RPMI8226 (cell line): ENCODE results near the gene SLC6A11.
A peak's percentile ranks its signal among the peaks of the same experiment; 100 is the strongest.

Experiments used
- DNase-seq: peaks from one replicate; pipeline ENCODE4 v3.0.0-alpha.2; 2015

The SLC6A11 gene

DNA sequence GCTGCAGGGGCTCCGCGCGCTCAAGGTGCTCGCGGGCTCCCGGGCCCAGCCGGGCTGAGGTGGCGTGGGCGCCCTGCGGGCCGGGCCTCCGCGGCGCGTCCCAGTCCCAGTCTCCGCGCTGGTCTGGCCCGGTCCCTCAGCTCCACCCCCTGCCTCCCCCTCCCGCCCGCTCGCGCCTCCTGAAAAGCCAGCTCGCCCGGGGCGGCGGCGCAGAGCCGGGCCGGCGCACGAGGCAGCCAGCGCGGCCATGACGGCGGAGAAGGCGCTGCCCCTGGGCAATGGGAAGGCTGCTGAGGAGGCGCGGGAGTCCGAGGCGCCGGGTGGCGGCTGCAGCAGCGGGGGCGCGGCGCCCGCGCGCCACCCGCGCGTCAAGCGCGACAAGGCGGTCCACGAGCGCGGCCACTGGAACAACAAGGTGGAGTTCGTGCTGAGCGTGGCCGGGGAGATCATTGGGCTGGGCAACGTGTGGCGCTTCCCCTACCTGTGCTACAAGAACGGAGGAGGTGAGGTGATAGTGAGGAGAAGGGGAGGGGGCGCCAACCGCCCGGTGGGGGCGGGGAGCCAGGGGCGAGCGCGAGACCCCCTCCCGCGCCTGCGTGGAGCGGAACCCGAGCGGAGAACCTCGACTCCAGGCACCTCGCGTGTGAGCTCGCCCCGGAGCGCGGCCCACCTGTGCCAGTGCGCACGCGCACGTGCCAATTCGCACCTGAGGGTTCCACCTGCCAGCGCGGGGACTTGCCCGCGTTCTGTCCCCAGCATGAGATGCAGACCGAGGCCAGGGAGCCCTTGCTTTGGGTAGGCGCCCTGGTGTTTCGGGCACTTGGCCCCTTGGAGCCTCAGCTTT is at the start of gene SLC6A11:
Gene SLC6A11, plus strand, starts transcription at position 210 of the 844 bp plus-strand sequence. Its CDS starts 38 bp downstream, at position 248.
- no peak for DNase-seq

DNA sequence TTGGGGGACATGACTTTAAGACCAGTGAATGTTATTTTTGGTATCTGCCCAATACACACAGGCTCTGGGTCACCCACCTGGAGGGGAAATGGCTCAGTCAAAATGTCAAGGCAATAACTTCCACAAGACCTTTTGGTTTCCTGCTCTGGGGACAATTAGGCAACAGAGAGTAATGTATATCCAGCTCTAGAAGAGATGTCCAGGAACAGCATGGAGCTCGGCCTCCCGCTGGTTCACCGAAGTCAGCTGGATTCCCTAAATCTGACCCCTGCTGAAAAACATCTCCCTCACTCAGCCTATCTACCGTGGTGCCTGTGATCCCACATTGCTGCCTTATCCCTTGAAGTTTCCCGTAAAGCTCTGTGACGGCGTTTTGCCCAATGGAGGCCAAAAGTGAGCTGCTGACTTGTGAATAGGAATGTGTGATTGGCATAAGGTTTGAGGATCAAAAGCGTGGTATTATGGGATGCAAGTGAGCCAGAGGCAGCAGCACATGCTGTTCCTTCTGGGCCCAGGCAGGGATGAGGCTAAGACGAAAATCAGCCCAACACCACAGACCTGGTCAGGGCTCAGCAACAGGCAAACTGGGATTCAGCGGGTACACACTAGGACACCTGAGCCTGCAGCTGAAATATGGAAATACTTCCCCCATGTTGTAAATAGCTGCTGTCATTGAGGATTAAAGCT is 47.2 kb upstream of the SLC6A11 start:
- DNase-seq, result no peak

DNA sequence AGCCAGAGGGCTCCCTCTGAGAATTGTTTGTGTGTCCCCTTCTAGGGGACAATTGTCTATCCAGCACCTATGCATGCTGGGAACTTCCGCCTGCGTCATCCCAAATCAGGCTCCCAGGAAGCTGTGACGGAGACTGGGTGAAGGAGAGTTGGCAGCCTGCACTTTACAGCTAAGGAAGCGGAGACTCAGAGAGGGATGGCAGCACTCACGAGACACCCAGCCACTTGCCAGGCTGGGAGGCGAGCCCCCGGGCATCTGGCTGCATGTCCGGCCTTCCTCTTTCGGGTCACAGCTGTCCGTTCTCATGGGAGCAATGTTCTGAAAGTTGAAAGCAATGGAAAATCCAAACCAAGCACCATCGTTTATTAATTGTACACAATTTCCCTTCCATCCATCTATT is 45.5 kb upstream of the SLC6A11 start:
- no peak for DNase-seq

DNA sequence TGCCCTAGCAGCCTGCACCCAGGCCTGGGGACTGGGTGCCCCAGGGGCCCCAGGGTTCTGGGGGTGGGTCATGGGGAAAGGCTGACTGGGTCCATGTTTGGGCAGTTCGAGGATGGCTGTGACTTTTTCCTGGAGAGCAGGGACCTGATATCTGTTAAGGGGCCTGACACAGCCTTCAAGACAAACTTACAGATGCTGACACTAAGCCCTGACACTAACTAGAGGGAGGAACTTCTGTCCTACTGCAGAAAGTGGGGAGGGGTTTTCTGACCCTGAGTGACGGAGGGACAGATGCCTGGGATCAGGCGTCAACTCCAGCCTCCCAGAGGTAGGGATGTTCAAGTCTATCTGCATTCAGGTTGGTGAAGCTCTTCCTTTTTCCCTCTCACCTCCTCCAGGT is 45.0 kb upstream of the SLC6A11 start:
- no peak for DNase-seq

DNA sequence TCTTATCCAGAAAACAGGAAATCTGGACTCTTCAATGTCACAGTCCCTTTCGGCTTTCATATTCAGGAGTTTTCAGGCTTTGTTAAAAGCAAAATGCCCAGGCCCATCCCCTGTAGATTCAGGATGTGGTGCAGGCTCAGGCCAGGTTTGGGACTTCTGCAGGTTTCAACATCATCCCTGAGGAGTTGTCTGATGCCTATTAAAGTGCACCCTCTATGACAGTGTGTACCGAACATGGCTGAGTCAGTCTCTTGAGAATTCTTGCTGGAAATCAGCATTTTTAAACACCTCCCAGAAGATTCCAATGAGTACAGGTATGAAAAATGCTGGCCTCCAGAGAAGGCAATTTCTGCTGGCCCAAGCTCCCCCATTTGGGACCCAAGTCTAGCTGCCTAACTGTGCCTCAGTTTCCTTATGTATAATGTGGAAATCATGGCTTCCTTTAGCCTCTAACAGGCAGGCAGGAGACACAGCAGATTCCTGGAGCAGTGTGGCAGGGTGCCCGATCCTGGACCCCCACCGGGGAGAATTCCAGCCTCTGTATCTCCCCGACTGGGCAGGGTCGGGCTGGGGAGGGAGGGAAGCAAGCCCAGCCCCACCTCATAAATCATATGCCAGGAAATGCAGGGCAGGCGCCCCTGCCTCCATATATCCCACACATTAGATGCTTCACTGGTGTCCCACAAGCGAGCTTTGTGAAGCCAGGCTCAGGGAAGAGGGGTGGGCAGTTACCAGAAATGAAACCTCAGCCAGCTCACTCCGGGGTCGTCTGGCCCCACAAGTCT is 44.4 kb upstream of the SLC6A11 start:
- no peak for DNase-seq

DNA sequence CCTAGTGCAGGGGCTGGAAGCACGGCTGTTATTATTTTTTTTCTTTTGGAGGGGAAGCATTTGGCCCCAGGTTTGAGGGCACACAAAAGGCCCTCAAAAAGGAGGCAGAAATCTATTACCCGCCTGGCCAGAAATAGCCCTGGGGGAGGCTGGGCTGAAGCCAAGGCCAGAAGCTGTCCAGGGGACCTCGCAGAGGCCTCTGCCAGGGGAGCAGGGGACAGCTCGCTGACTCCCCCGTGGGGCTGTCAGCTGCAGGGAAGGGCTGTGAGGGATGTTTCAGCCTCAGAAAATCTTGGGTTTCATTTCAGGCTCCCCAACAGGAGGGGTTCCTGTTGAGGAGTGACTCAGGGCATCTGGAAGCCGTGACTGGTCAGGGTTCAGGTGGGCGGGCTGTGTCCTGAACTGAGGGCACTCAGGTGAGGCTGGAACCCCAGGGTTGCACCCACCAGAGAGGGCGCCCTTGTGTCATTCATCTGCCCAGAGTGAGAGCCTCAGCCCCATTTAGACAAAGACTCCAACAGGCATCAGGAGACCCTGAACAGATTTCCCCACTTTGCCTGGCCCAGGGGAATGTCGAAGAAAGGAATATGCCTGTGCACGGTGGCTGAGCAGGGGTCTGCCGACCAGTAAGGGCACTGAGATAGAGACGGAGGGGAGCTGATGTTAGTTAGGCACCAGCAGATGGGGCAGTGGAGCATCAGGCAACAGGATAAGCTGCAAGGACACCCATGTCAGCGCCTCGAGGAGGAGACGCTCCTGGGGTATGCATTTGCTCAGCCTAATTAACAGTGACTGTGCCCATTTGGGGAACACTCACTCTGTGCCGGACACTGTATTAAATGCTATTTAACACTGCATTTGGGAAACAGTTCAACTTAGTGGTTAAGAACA is 43.5 kb upstream of the SLC6A11 start:
- DNase-seq, result peak; percentile 48

DNA sequence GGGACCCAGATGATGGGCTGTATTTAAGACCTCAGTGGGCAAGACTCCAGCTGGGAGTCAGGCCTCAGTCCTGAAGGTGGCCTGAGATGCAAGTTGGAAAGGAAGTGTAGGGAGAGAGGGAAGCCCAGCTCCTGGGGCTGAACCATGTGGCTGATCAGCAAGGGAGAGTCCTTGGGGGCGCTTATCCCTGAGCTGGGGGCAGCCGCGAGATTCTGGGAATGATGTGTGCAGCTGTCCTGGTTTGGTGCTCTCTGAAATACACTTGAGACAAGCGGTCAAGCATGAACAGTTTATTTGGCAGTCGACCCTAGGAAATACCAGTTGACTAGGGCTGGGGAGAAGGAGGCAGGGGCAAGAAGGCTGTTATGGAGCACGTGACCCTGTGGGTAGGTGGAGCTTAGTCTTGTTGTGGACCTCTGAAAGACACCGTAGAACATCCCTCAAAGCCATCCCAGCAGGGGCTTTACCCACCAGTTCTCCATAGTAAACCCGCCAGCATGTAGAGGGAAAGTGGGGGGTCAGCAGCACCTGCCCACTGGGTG is 41.8 kb upstream of the SLC6A11 start:
- no peak for DNase-seq

DNA sequence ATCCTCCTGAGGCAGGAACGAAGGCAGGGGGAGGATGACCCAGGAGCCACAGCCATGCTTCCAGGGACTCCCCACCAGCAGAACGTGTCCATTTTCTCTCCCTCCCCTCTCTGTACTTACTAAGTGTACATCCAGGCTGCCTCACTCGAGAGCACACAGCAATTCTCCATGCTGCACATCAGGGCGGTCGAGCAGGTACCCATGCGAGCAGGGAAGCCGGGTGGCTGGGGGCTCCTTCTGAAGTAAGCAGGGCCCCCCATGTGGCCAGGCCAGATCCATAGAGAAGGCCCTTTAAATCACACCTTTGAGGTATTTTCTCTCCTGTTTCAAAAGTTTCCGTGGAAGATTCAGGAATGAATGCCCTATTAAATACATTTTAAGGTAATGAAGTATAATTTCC is 41.2 kb upstream of the SLC6A11 start:
- no peak for DNase-seq

DNA sequence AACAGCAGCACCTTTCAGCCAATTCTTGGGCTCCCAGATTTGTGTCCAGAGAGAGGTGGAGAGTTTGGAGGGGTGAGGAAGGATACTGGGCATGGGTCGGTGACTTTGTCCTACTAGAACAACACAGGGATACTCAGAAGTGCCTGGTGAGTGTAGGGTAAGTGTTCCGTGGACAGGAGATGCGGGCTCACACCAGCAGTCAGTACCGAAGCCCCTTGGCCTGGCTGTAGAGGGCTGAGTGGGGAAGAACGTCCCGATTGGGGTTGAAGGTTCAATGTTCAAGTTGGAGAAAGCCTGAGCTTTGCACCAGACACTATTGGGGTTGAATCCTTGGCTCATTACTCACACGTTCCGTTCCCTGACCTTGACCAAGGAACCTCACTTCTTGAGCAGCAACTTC is 40.8 kb upstream of the SLC6A11 start:
- DNase-seq, result no peak

DNA sequence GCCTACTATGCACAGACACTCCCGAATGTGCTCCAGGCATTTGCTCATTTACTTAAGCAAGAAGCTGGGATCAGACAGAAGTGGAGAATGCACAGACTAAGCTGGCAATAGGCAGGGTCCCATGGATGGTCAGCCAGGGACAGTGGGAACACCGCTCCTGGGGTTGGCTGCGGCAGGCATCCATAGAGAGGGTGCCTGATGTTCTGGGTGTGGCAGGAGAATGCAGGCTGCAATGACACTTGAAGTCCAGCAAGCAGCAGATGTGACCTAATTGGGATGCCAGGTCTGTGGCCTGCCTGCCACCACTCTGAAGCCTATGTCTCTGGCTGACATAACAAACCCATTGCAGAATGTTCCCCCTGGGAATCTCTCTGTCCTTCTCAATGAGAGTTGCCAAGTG is 40.2 kb upstream of the SLC6A11 start:
- DNase-seq, result no peak

DNA sequence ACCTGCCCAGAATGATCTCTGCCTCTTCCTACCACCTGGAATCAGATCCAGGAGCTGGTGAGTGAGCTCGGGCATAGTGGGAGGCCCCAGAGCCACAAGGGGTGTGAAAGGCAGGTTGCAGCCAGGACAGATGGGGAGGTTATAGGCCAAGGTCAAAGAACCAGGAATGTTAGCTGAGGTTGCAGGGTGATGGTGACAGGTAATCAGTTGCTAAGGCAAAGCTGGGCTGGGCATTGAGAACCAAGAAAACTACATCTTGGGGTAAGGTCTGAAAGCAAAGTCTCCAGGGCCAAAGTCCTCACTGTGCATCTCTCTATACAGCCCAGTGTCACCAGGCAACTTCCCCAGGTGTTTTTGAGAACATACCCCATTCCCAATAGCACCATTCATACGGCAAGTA is 38.4 kb upstream of the SLC6A11 start:
- no peak for DNase-seq

DNA sequence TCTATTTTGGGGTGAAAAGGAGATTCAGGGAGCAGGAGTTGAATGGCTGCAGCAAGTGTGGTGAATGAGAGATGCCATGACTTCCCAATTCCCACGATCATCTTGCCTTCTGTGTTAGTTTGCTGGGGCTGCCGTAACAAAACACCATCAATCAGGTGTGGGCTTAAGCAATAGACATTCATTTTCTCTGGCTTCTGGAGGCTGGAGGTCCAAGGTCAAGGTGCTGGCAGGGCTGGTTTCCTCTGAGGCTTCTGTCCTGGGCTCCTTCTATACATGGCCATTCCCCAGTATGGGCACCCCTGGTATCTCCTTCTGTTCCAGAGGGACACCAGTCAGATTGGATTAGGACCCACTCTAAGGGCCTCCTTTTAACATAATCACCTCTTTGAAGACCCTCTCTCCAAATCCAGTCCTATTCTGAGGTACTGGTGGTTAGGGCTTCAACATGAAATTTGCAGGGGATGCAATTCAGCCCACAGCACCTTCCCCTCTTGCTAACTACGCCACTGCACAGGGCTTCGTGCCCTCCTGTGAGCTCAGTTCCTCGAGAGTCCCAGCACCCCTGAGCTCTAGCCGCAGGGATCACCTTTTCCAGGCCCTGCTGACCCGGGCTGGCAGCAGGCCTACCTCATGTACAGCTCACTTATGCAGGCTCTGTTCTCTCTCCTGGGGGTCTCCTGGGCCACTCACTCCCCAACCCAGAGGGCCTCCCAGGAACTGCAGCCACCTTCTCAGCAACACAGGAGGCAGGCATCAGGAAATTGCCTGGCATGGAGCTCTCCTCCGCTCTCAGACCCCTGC is 37.3 kb upstream of the SLC6A11 start:
- no peak for DNase-seq

DNA sequence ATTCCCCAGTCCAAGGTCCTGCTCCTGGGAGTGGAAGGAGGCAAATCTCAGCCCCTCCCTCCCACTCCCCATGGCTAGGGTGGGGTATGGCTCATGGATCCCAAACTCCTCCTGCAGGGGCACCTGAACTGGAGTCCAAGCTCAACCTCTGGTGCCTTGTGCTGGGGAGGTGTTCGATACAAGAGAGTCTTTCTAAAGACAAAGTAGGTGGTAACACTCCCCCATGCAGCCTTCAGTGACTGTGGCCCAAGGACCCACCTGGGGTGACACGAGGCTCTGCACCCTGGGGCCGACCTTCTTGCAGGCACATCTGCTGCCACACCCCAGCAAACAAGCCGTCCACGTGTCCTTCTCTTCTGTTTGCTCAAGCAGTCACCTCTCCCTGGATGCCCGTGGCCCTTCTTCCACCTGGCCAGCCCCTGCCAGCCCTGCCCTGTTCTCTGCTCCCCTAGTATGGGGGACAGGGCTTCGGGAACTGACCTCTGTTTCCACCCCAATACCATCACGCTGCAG is 36.7 kb upstream of the SLC6A11 start:
- DNase-seq, result no peak

DNA sequence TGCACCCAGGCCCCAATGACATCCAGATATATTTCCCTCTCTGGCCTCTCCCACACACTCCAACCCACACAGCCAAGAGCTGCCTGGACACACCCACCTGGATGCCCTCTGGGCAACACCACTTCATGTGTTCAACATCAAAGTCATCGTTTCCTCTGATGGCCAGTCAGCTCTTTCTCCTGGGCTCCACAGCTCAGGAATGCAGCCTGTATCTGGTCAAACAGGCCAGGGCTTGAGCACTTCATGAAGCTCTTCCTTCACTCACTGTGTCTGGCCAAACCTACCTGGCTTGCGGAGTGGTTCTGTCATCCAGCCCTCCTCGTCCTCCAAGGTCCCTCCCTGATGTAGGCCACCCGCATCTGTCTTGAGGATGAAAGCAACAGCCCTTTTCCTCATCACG is 35.8 kb upstream of the SLC6A11 start:
- DNase-seq, result no peak

DNA sequence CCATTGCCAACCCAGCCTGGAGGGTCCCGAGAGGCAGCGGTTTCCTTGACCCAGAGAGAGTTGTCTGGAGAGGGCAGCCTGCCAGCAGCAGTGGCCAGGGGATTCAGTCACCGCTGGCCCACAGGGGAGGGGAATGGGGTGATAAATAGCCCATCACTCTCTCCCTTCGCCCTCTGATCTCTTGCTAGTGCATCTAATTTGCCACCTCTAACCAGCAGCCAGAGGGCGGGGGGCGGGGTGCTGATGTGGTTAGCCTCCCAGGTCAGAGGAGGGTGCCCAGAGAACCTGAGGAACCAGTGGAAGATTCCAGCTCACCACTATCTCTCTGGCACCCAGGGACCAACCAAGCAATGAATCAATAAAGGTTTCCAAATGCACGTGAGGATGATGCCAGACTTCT is 35.1 kb upstream of the SLC6A11 start:
- no peak for DNase-seq

DNA sequence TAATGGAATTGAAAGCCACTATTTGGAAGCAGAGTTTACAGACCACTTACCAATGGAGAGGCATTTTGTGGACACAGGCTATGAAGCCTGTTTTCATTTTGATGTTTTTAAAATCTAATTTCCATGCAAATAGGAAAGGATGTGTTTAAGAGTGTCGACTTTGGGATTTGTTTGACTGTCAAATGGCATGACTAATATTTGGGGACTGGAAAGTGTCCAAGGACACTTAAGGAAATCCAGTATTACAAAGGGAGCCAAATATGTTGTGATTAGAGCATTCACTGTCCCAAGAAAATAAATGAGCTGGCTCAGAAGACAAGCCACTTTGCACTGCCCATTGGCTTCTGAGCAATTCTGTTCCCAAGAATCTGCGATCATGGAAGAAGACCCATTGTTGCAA is 34.0 kb upstream of the SLC6A11 start:
- DNase-seq, result no peak

DNA sequence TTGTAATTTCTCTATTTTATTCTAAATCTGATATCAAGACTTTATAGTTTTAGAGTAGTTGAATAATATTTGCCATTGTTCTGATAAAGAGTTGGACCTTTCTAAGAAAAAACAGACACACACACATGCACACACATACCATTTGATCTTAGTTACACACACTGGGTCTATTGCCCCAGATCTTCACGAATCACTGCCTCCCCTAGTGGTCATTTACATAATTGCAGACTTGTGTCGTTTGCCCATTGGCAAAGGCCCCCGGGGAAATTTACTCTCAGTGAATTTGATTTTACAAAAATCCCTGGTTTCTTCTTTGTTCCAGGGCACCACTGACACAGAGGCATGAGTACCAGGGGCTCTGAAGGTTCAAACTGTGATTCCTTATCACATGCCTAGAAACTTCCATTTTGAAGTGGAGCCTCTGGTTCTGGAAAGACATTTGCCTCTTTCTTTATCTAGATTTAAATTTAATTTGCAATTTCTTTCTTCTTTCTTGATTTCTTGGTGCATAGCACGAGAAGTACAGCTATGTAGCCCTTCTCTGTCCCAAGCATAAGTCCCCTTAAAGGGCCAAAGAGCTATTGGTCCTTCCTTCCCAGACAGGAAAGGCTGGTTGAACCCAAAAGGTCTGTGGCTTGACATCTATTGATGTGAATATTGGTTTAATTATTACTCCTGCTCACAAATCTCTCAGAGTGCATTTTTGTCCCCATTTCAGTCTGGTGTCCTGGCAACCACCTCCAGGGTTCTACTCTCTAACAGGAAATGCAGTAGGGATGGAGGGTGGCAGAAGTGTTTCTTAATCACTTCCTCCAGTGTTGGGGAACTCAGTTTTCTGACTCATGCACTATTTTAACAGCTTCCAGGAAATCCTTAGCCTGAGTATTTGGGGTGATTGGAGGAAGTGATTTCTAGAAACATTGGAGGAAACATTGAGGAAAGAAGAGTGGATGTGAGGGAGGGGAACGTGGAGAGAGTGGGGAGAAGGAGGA is 32.4 kb upstream of the SLC6A11 start:
- peak; percentile 53 for DNase-seq

DNA sequence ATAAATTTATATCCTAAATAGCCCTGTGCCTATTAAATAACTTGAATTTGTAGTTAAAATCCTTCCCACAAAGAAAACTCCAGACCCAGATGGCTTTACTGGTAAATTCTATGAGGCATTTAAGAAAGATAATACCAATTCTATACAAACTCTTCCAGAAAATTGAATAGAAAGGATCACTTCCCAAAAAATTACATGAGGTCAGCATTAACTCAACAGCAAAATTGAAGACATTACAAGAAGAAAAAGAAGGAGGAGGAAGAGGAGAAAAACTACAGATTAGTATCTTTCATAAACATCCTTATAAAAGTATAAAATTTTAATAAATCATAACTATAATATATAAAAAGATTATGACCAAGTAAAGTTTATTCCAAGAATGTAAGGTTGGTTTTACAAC is 29.4 kb upstream of the SLC6A11 start:
- no peak for DNase-seq

DNA sequence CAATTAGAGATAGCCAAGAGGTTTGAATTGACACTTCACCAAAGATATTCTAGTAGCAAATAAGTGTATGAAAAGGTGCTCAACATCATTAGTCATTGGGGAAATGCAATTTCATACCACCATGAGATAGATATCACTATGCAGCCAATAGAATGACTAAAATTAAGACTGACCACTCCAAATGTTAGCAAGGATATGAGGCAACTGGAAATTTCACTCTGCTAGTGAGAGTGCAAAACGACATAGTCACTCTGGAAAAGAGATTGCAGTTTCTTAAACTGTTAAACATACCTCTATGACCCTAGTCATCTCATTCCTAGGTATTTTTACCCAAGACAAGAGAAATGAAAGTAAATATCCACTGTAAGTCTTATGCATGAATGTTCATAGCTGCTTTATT is 27.6 kb upstream of the SLC6A11 start:
- DNase-seq, result no peak

DNA sequence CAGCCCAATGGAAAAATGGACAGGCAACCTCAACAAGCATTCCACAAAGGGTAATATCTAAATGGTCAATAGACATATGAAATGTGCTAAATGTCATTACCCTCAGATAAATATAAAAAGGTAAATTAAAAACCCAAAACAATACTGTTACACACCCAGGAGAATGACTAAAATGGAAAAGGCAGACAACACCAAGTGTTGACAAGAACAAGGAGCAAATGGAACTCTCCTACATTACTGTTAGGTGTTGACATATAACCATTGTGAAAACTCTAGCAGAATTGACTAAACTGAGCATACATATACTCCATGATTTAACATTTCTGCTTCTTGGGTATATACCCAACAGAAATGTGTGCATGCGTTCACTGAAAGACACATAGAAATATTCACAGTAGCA is 25.3 kb upstream of the SLC6A11 start:
- DNase-seq, result no peak
